ENCODE measurements around the gene GPR35.

GPR35 gene

GRCh38 chr2:240624950-240625621 lies at the start of gene GPR35:
Gene GPR35, plus strand, starts transcription at chr2:240625480. Its CDS starts 4,473 bp downstream, at chr2:240629953.
- DNase-seq: no peak

GRCh38 chr2:240576036-240576435 lies 49.2 kb upstream of the GPR35 start:
- DNase-seq: no peak

GRCh38 chr2:240576436-240577205 lies 48.7 kb upstream of the GPR35 start:
- no peak for DNase-seq

- no peak for DNase-seq
These were observed 47.8 kb upstream of the GPR35 start for GRCh38 chr2:240577281-240578109.

- DNase-seq: no peak
These were observed 47.2 kb upstream of the GPR35 start for GRCh38 chr2:240578110-240578450.

GRCh38 chr2:240578488-240578887 lies 46.8 kb upstream of the GPR35 start:
- no peak for DNase-seq

GRCh38 chr2:240579071-240579762 lies 46.1 kb upstream of the GPR35 start:
- no peak for DNase-seq

- DNase-seq: no peak
These were observed 45.3 kb upstream of the GPR35 start for GRCh38 chr2:240579771-240580614.

GRCh38 chr2:240581811-240582210 lies 43.5 kb upstream of the GPR35 start:
- DNase-seq: no peak

- no peak for DNase-seq
These were observed 42.5 kb upstream of the GPR35 start for GRCh38 chr2:240582781-240583180.

- DNase-seq: no peak
These were observed 41.5 kb upstream of the GPR35 start for GRCh38 chr2:240583774-240584173.

GRCh38 chr2:240584486-240585031 lies 40.7 kb upstream of the GPR35 start:
- no peak for DNase-seq

- no peak for DNase-seq
These were observed 40.2 kb upstream of the GPR35 start for GRCh38 chr2:240585101-240585500.

- no peak for DNase-seq
These were observed 39.5 kb upstream of the GPR35 start for GRCh38 chr2:240585681-240586197.

- peak; percentile 59 for DNase-seq
These were observed 38.9 kb upstream of the GPR35 start, which contains the start of gene CAPN10 for GRCh38 chr2:240586198-240586918. Gene CAPN10, plus strand, starts transcription at chr2:240586734. Its CDS starts 178 bp downstream, at chr2:240586912.

- DNase-seq: no peak
These were observed 38.1 kb upstream of the GPR35 start for GRCh38 chr2:240586919-240587800.

GRCh38 chr2:240588006-240588655 lies 37.1 kb upstream of the GPR35 start:
- DNase-seq: no peak

- no peak for DNase-seq
These were observed 36.6 kb upstream of the GPR35 start for GRCh38 chr2:240588669-240589068.

GRCh38 chr2:240589375-240589774 lies 35.9 kb upstream of the GPR35 start:
- no peak for DNase-seq
